Small intestine (tissue), 7 donors: ENCODE data around the gene DDX23. TPM values are rescaled to one million over a fixed set of nuclear protein-coding genes. Genes with fewer than 3 reads are reported as not detected.
"Not testable (repeated sequence)": the region's sequence is repeated elsewhere in the genome, so short reads cannot be mapped to it uniquely, and the experiment has no call there.

ENCODE experiments used
- DNase-seq, 2 donors: peaks; one replicate each; pipeline versions ENCODE4 v3.0.0 to v3.0.0-alpha.2; 2013
- FAIRE-seq: peaks from 2 replicates; lab custom pipeline; 2012; peaks lifted over from hg19 to GRCh38; lab: Jason Lieb, UNC
- H3K27ac ChIP-seq, 3 donors: one replicate each; pipeline ENCODE4 v1.5.1; 2013; ENCODE audit warnings: low read length in 2 of 3, mild to moderate bottlenecking in 2 of 3, control low read depth in 1 of 3, inconsistent platforms in 1 of 3, low read depth in 1 of 3, moderate library complexity in 1 of 3
- H3K27me3 ChIP-seq, 3 donors: one replicate each; pipeline ENCODE4 v1.6.1; 2013; ENCODE audit warnings: low read length in 3 of 3, inconsistent platforms in 1 of 3; ENCODE audit not compliant: control insufficient read depth in 3 of 3, insufficient read depth in 3 of 3
- H3K36me3 ChIP-seq, 3 donors: one replicate each; pipeline ENCODE4 v1.6.1; 2013; ENCODE audit warnings: low read length in 3 of 3, inconsistent platforms in 1 of 3, low read depth in 1 of 3, mild to moderate bottlenecking in 1 of 3, moderate library complexity in 1 of 3; ENCODE audit not compliant: control insufficient read depth in 3 of 3, insufficient read depth in 2 of 3
- H3K4me1 ChIP-seq, 3 donors: one replicate each; pipeline ENCODE4 v1.6.1; 2013; ENCODE audit warnings: low read length in 2 of 3, inconsistent platforms in 1 of 3, low read depth in 1 of 3, mild to moderate bottlenecking in 1 of 3, moderate library complexity in 1 of 3; ENCODE audit not compliant: control insufficient read depth in 3 of 3, insufficient read depth in 2 of 3
- H3K4me3 ChIP-seq, 3 donors: one replicate each; pipeline ENCODE4 v1.5.1; 2013; ENCODE audit warnings: low read length in 3 of 3, control low read depth in 1 of 3, inconsistent platforms in 1 of 3, low read depth in 1 of 3, mild to moderate bottlenecking in 1 of 3, moderate library complexity in 1 of 3
- H3K9me3 ChIP-seq, 2 donors: one replicate each; pipeline ENCODE4 v1.6.1; 2013; ENCODE audit warnings: low read depth in 1 of 2, low read length in 1 of 2; ENCODE audit not compliant: control insufficient read depth in 2 of 2, insufficient read depth in 1 of 2
- WGBS, 3 donors: extraction: QIAGEN DNeasy Blood & Tissue Kit; methylation state at CpG; one replicate each; pipeline ENCODE4 v1.1.7; 2013; 5-methylcytosine and 5-hydroxymethylcytosine counted together
- polyA plus RNA-seq, 4 donors: library from polyadenylated mRNA; stranded (reverse) in 3 of 4; unstranded in 1 of 4; fragments of 200-250 nt in 3 of 4; fragments of 120-200 nt in 1 of 4; gene quantifications; one replicate each; pipeline versions ENCODE4 v1.2.1 to v1.2.3, GENCODE V29; 2013
- donor health status: healthy with polysubstance abuse.
- donor health status: control.
- donor health status: control.
- donor health status: Bipolar disorder and iron deficiency.
- donor health status: healthy.

DDX23 gene
- polyA plus RNA-seq, 4 donors, result 53.2 to 85.8 (median 57.1) TPM

- no peaks in the 10 kb centered on the region for H3K9me3 ChIP-seq
- DNase-seq (no peak), FAIRE-seq (no peak)
- H3K36me3 ChIP-seq, result no peaks in the 10 kb centered on the region
- peak overlapping the region in 2 of 3 donors; percentile 9 to 57 for H3K27ac ChIP-seq
- 76 to 85% (median 80%) methylated on average over 3 of the region's 3 CpGs for WGBS, 3 donors
- H3K4me3 ChIP-seq, result no peak overlapping the region
- peaks cover 0 to 34% (median 1%) of the 10 kb centered on the region in 3 donors for H3K4me1 ChIP-seq
- peaks cover 0 to 2% (median 0%) of the 10 kb centered on the region in 3 donors for H3K27me3 ChIP-seq
Measured at GRCh38 chr12:48882972-48883304, 31.0 kb upstream of the DDX23 start.

GRCh38 chr12:48882315-48882687 lies 30.3 kb upstream of the DDX23 start:
- no peak for DNase-seq
- no peak for FAIRE-seq

GRCh38 chr12:48881686-48882314 lies 29.8 kb upstream of the DDX23 start:
- H3K27me3 ChIP-seq, result peaks cover 0 to 2% (median 0%) of the 10 kb centered on the region in 3 donors
- 51 to 73% (median 65%) methylated on average over 9 of the region's 9 CpGs for WGBS, 3 donors
- H3K4me1 ChIP-seq, result peaks cover 0 to 34% (median 1%) of the 10 kb centered on the region in 3 donors
- no peaks in the 10 kb centered on the region for H3K36me3 ChIP-seq
- H3K27ac ChIP-seq, result peak overlapping the region in 2 of 3 donors; percentile 0 to 9
- no peak for FAIRE-seq
- no peak overlapping the region for H3K4me3 ChIP-seq
- H3K9me3 ChIP-seq, result no peaks in the 10 kb centered on the region
- no peak for DNase-seq

More at GRCh38 chr12:48882315-48882687, 30.3 kb upstream of the DDX23 start:
- no peaks in the 10 kb centered on the region for H3K9me3 ChIP-seq
- no peaks in the 10 kb centered on the region for H3K36me3 ChIP-seq
- peaks cover 0 to 2% (median 0%) of the 10 kb centered on the region in 3 donors for H3K27me3 ChIP-seq
- peak overlapping the region in 2 of 3 donors; percentile 9 to 57 for H3K27ac ChIP-seq
- no peak overlapping the region for H3K4me3 ChIP-seq
- peaks cover 0 to 34% (median 1%) of the 10 kb centered on the region in 3 donors for H3K4me1 ChIP-seq
- 29 to 67% (median 61%) methylated on average over 10 of the region's 10 CpGs for WGBS, 3 donors

- Histone ChIP-seq H3K27ac (no peak overlapping the region), H3K36me3 (no peaks in the 10 kb centered on the region), H3K4me1 (peaks cover 0 to 34% (median 1%) of the 10 kb centered on the region in 3 donors), H3K27me3 (peaks cover 0 to 2% (median 0%) of the 10 kb centered on the region in 3 donors), H3K9me3 (no peaks in the 10 kb centered on the region), H3K4me3 (no peak overlapping the region)
- no peak for DNase-seq
- no peak for FAIRE-seq
- 77 to 82% (median 81%) methylated on average over 9 of the region's 9 CpGs for WGBS, 3 donors
Measured at GRCh38 chr12:48880647-48881046, 28.7 kb upstream of the DDX23 start.

GRCh38 chr12:48878548-48878947 lies 26.6 kb upstream of the DDX23 start:
- WGBS, 3 donors, result 49 to 73% (median 65%) methylated on average over 2 of the region's 2 CpGs
- no peak for FAIRE-seq
- no peak overlapping the region for H3K4me3 ChIP-seq
- peaks cover 0 to 26% (median 1%) of the 10 kb centered on the region in 3 donors for H3K4me1 ChIP-seq
- H3K36me3 ChIP-seq, result no peaks in the 10 kb centered on the region
- no peaks in the 10 kb centered on the region for H3K9me3 ChIP-seq
- peaks cover 0 to 2% (median 0%) of the 10 kb centered on the region in 3 donors for H3K27me3 ChIP-seq
- no peak overlapping the region for H3K27ac ChIP-seq
- no peak for DNase-seq

GRCh38 chr12:48875944-48876515 lies 24.1 kb upstream of the DDX23 start:
- H3K36me3 ChIP-seq, result no peaks in the 10 kb centered on the region
- 73 to 83% (median 81%) methylated on average over 4 of the region's 4 CpGs for WGBS, 3 donors
- H3K4me3 ChIP-seq, result no peak overlapping the region
- FAIRE-seq, result no peak
- no peak overlapping the region for H3K27ac ChIP-seq
- peaks cover 0 to 2% (median 0%) of the 10 kb centered on the region in 3 donors for H3K27me3 ChIP-seq
- peaks cover 0 to 6% (median 1%) of the 10 kb centered on the region in 3 donors for H3K4me1 ChIP-seq
- H3K9me3 ChIP-seq, result no peaks in the 10 kb centered on the region
- DNase-seq, result no peak

GRCh38 chr12:48873534-48873933 lies 21.6 kb upstream of the DDX23 start:
- H3K4me1 ChIP-seq, H3K27ac ChIP-seq, H3K9me3 ChIP-seq, DNase-seq, H3K36me3 ChIP-seq, H3K27me3 ChIP-seq, FAIRE-seq, H3K4me3 ChIP-seq: not testable (repeated sequence)
- 68 to 77% (median 77%) methylated on average over 8 of the region's 8 CpGs for WGBS, 3 donors

- WGBS, 3 donors, result 87 to 97% (median 88%) methylated on average over 4 of the region's 4 CpGs
- no peaks in the 10 kb centered on the region for H3K27me3 ChIP-seq
- no peaks in the 10 kb centered on the region for H3K36me3 ChIP-seq
- H3K4me1 ChIP-seq, result no peaks in the 10 kb centered on the region
- H3K27ac ChIP-seq, result no peak overlapping the region
- DNase-seq (no peak), FAIRE-seq (no peak)
- H3K4me3 ChIP-seq, result no peak overlapping the region
- no peaks in the 10 kb centered on the region for H3K9me3 ChIP-seq
Measured at GRCh38 chr12:48873096-48873495, 21.1 kb upstream of the DDX23 start.
